ENCODE measurements around the gene GAB2.

GRCh38 chr11:78331711-78332110 is 85.9 kb downstream of the GAB2 start:
- no peak for TF ChIP-seq POLR2A (IDR thresholded peaks at IDR 0.05; ENCODE audit: insufficient read depth in 1 of 2, low read depth in 2 of 2, low read length in 2 of 2)
- no peak for TF ChIP-seq SMC3 (IDR thresholded peaks at IDR 0.05; ENCODE audit: low read length)
- TF ChIP-seq ZNF343 (CRISPR knock-in tag; IDR thresholded peaks at IDR 0.05) = no peak
- TF ChIP-seq POLR2AphosphoS5 (IDR thresholded peaks at IDR 0.05; ENCODE audit: low read depth, low read length) = no peak
- no peak for TF ChIP-seq MTA1 (CRISPR knock-in tag; IDR thresholded peaks at IDR 0.05; ENCODE audit: borderline replicate concordance)
- no peak for TF ChIP-seq MAZ (IDR thresholded peaks at IDR 0.05; ENCODE audit: borderline replicate concordance, low read depth, low read length)
- no peak for TF ChIP-seq MAZ (CRISPR knock-in tag; IDR thresholded peaks at IDR 0.05; ENCODE audit: low read depth)
- no peak for TF ChIP-seq MXI1 (IDR thresholded peaks at IDR 0.05; ENCODE audit: borderline replicate concordance, low read depth, low read length)
- no peak for TF ChIP-seq RAD51 (IDR thresholded peaks at IDR 0.05; ENCODE audit: borderline replicate concordance)
- no peak for TF ChIP-seq EHMT2 (IDR thresholded peaks at IDR 0.05; ENCODE audit: borderline replicate concordance, low read depth, low read length)
- TF ChIP-seq ERF (CRISPR knock-in tag; IDR thresholded peaks at IDR 0.05) = no peak
- no peak for TF ChIP-seq ZNF441 (CRISPR knock-in tag; IDR thresholded peaks at IDR 0.05; ENCODE audit: borderline replicate concordance)
- no peak for TF ChIP-seq KLF16 (CRISPR knock-in tag; IDR thresholded peaks at IDR 0.05)
- TF ChIP-seq ETV6 (CRISPR knock-in tag; conservative IDR thresholded peaks at IDR 0.05) = no peak
- no peak for TF ChIP-seq CTCF (CRISPR knock-in tag; IDR thresholded peaks at IDR 0.05)
